A673 (cell line): ENCODE measurements around the gene MPDZ. TPM values are rescaled to one million over a fixed set of nuclear protein-coding genes. Genes with fewer than 3 reads are reported as not detected.

Experiments used
- BruUV-seq: library from RNA; stranded (reverse); fragments of 400-500 nt; replicated peaks from 2 replicates; lab custom pipeline; 2021; lab: Mats Ljungman, UMichigan
- CTCF ChIA-PET: fragments of 300-600 bp; sonication (Branson Sonifier 250); formaldehyde crosslinking; loops from one replicate; lab custom pipeline; 2022; ENCODE audit warnings: antibody characterized with exemption; lab: Charles Lee
- POLR2A ChIA-PET: fragments of 300-600 bp; sonication (Branson Sonifier 250); formaldehyde crosslinking; loops from one replicate; lab custom pipeline; 2022; ENCODE audit warnings: antibody characterized with exemption; ENCODE audit not compliant: low non-redundant PET; lab: Charles Lee
- DNase-seq: peaks from one replicate; pipeline ENCODE4 v3.0.0-alpha.2; 2015; ENCODE audit warnings: low spot score
- H3K27ac ChIP-seq: fragments of 200-600 bp; sonication (generic); 2 replicates; pipeline ENCODE4 v1.5.1; 2016; ENCODE audit warnings: mixed run types, low read depth, mild to moderate bottlenecking, mixed read lengths, antibody characterized with exemption, low read length; ENCODE audit not compliant: poor library complexity, severe bottlenecking
- H3K27me3 ChIP-seq: fragments of 200-600 bp; sonication (generic); replicated peaks from 2 replicates; pipeline ENCODE4 v1.6.1; 2017; ENCODE audit warnings: mixed run types, low read depth, mild to moderate bottlenecking, mixed read lengths, antibody characterized with exemption, low read length; ENCODE audit not compliant: insufficient read depth, poor library complexity
- H3K36me3 ChIP-seq: fragments of 200-600 bp; sonication (generic); 2 replicates; pipeline ENCODE4 v1.6.1; 2016; ENCODE audit warnings: mixed run types, mild to moderate bottlenecking, mixed read lengths, antibody characterized with exemption, low read length; ENCODE audit not compliant: insufficient read depth, poor library complexity, severe bottlenecking
- H3K4me1 ChIP-seq: fragments of 200-600 bp; sonication (generic); 2 replicates; pipeline ENCODE4 v1.6.1; 2017; ENCODE audit warnings: mixed run types, mild to moderate bottlenecking, mixed read lengths, antibody characterized with exemption, low read length; ENCODE audit not compliant: insufficient read depth, poor library complexity, severe bottlenecking
- H3K4me3 ChIP-seq: fragments of 200-600 bp; sonication (generic); 2 replicates; pipeline ENCODE4 v1.5.1; 2016; ENCODE audit warnings: low read depth, mixed run types, mild to moderate bottlenecking, mixed read lengths, low read length; ENCODE audit not compliant: poor library complexity, severe bottlenecking
- H3K9me3 ChIP-seq: fragments of 200-600 bp; sonication (generic); 2 replicates; pipeline ENCODE4 v1.6.1; 2016; ENCODE audit warnings: mixed run types, low read depth, mild to moderate bottlenecking, mixed read lengths, antibody characterized with exemption, low read length; ENCODE audit not compliant: poor library complexity, severe bottlenecking
- CTCF ChIP-seq: fragments of 300-800, 200-600 bp; sonication (generic); conservative IDR thresholded peaks from 2 replicates; pipeline ENCODE4 v1.5.1; 2017; ENCODE audit warnings: low read depth, mild to moderate bottlenecking, antibody characterized with exemption, low read length, moderate library complexity, mixed read lengths
- EZH2 ChIP-seq: fragments of 200-600 bp; sonication (generic); IDR thresholded peaks from 2 replicates; pipeline ENCODE4 v1.6.1; 2017; ENCODE audit warnings: borderline replicate concordance, low read depth, mild to moderate bottlenecking, mixed read lengths, antibody characterized with exemption, low read length; ENCODE audit not compliant: poor library complexity, severe bottlenecking
- intact Hi-C: fragments of 100-400 bp; cut with micrococcal nuclease; formaldehyde crosslinking; loops from one replicate; pipeline ENCODE4 v1.10.0; 2022; ENCODE audit not compliant: unreplicated experiment
- total RNA-seq: library from RNA; stranded (reverse); gene quantifications from 2 replicates; pipeline ENCODE4 v1.2.3, GENCODE V29; 2021

The MPDZ gene
- total RNA-seq, 1 experiment from 2014 or later = 35.1 TPM

- ChIA-PET POLR2A (no interaction called here), CTCF (no interaction called here)
- no peaks in the 10 kb centered on the region for H3K9me3 ChIP-seq
- intact Hi-C loops = no loop called here
- no peaks in the 10 kb centered on the region for H3K27me3 ChIP-seq
- no peak overlapping the region for H3K27ac ChIP-seq
- BruUV-seq = no TSS peak
- TF ChIP-seq CTCF = no peak
- TF ChIP-seq EZH2 = no peak
- DNase-seq = no peak
- peaks cover 7% of the 10 kb centered on the region for H3K4me1 ChIP-seq
- H3K4me3 ChIP-seq = no peak overlapping the region
- no peaks in the 10 kb centered on the region for H3K36me3 ChIP-seq
Observed at GRCh38 chr9:13174906-13175639, 104.4 kb downstream of the MPDZ start.

- no TSS peak for BruUV-seq
- H3K36me3 ChIP-seq = no peaks in the 10 kb centered on the region
- no peaks in the 10 kb centered on the region for H3K9me3 ChIP-seq
- no peak overlapping the region for H3K27ac ChIP-seq
- intact Hi-C loops = no loop called here
- H3K4me1 ChIP-seq = no peaks in the 10 kb centered on the region
- TF ChIP-seq CTCF = no peak
- no peak for TF ChIP-seq EZH2
- no peak for DNase-seq
- no peaks in the 10 kb centered on the region for H3K27me3 ChIP-seq
- POLR2A ChIA-PET = no interaction called here
- no peak overlapping the region for H3K4me3 ChIP-seq
- CTCF ChIA-PET = no interaction called here
Observed at GRCh38 chr9:13173553-13173952, 105.9 kb downstream of the MPDZ start.

- no peaks in the 10 kb centered on the region for H3K27me3 ChIP-seq
- DNase-seq = no peak
- BruUV-seq = no TSS peak
- no peak overlapping the region for H3K27ac ChIP-seq
- TF ChIP-seq CTCF (no peak), EZH2 (no peak)
- H3K9me3 ChIP-seq = no peaks in the 10 kb centered on the region
- H3K4me1 ChIP-seq = no peaks in the 10 kb centered on the region
- ChIA-PET CTCF (no interaction called here), POLR2A (interaction anchor here (0.7 kb wide), 1 partner anchor 13 kb away, joined by 8 read pairs; no protein-coding TSS in a partner anchor)
- no peaks in the 10 kb centered on the region for H3K36me3 ChIP-seq
- H3K4me3 ChIP-seq = no peak overlapping the region
- intact Hi-C loops = no loop called here
Observed at GRCh38 chr9:13171261-13171660, 108.2 kb downstream of the MPDZ start.
